HTR-8/SVneo (cell line): Measurements from ENCODE around the gene SMYD2.

ENCODE experiments used
- DNase-seq: peaks from one replicate; pipeline ENCODE4 v3.0.0; 2011; ENCODE audit warnings: low spot score, mixed read lengths; ENCODE audit not compliant: insufficient read length
- FAIRE-seq: peaks from 2 replicates; lab custom pipeline; 2011; peaks lifted over from hg19 to GRCh38; lab: Jason Lieb, UNC

SMYD2 gene

DNA sequence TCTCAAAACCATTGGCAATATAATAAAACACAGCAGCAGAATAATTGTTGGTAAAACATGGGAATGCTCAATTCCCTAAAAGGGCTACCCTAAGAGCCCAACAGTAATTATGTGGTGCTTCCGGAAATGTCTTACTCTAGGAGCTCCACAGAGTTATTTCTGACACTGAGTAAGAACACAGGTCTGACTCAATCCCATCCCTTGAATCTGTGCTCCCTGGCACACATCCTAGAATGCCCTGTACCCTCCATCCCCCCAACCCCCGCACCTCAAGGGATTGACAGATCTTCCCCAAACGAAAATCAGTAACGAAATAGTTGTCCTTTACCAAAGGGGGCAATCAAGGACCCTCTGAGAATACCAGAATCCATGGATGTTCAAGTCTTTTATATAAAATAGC lies 71.9 kb downstream of the SMYD2 start:
- no peak for FAIRE-seq
- DNase-seq, result no peak

DNA sequence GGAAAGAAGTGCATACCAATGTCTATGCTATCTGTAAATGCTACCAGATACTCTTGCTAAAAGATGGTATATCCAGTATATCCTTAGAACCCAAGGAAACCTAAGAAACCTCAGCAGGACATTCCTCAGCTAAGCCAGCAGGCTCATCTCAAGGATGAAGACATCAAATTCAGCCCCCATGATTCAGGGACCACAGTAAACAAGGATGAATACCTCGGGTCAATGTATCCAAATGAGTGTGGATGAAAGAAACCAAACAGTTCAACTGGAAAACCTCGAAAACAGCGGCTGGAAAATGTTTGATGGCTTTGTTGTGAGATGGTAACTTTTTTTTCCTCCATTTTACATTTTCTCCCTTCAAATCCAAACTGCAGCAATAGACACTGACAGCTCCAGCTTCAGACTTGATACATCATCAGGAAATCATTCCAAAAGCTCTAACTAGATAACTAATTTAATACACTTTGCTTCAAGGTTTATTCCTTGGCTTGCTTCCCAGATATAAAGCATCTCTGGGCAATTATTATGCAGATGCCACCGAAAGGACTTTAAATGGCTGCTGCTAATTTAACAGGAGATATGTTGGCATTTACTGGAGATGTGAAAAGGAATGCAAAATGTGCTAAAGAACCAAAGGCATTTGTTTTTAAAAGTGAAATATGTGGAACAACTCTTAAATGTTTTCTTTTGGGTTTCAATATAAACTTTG lies 73.6 kb downstream of the SMYD2 start:
- FAIRE-seq (no peak), DNase-seq (no peak)

DNA sequence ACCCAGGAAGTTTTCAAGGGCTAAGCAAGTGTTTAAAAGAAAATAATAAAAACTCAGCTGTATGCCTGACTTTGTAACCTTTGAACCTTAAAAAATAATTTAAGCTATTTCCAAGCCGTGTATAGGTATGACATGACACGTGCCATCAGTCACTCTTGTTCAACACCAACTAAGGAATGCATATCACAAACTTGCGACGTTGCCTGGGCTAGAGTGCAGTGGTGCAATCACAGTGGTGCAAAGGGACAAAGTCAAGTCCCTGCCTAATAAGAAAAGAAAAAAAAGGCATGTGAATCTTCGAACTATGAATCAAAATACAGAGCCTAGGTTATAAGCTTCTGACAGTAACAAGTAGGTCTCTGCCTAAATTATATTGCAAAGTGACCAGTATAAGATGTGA lies 79.2 kb downstream of the SMYD2 start:
- no peak for FAIRE-seq

DNA sequence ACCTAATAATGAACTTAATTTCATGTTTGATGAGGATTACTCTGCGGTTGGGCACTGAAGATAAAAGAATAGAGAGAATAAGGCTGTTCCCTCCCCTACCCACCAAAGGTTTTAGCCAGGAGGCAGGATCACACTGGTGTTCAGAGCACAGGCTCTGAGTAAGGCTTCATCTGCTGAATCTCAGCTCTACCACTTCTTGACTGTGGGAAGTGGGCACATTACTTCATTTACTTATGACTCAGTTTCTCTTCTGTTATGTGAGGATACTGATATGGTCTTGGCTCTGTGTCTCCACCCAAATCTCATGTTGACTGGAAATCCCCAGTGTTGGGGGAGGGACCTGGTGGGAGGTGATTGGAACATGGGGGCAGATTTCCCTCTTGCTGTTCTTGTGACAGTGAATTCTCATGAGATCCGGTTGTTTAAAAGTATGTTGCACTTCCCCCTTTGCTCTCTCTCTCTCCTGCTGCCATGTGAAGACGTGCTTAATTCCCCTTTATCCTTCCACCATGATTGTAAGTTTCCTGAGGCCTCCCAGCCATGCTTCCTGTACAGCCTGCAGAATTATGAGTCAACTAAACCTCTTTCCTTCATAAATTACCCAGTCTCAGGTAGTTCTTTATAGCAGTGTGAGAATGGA lies 79.7 kb downstream of the SMYD2 start:
- DNase-seq (no peak), FAIRE-seq (no peak)

More for the DNA sequence above, 79.2 kb downstream of the SMYD2 start:
- no peak for DNase-seq

- FAIRE-seq, result no peak
- no peak for DNase-seq
These were observed 80.7 kb downstream of the SMYD2 start for GRCh38 chr1:214361636-214362035.

- DNase-seq (no peak), FAIRE-seq (no peak)
These were observed 81.4 kb downstream of the SMYD2 start for GRCh38 chr1:214362188-214362882.

DNA sequence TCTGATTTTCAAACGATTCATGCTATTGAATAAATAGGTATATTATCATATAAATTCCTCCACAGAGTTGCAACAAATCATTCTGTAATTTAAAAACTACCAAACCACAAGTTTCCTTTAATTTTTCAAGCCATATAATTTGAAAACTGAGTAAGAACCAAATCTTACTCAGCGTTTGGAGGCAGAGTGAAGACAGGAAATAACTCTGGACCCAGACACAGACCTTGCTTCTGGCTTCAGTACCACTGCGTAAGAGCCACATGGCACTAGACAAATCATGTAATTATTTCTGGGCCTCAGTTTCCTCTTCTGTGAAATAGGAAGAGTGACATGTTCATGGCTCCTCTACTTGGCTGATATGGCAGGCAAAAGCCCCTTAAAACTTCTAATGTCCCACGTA lies 82.4 kb downstream of the SMYD2 start:
- no peak for DNase-seq
- FAIRE-seq, result no peak

- no peak for FAIRE-seq
- DNase-seq, result no peak
These were observed 83.4 kb downstream of the SMYD2 start for GRCh38 chr1:214364386-214364785.

DNA sequence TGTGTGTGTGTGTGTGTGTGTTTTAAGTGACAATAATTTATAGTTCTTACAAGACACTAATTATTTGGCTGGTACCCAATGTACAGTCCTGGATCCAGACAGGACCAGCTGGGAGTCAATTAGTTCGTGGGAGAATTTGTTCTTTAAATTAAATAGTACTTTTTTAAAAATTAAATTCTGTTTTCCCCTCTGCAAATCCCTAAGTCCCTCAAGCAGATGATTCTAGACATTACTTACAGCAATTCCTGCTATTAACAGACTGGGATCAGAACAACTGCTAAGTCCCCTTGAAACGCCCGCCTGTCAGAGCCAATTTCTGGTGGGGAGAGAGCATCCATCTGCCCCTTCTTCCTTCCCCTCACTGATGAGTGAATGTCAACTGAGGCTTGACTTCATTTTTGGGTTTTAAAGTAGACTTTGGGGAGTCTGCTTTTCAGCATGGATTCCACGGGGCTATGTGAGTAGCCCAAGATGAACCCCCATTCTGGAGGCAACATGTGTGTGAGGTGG lies 83.9 kb downstream of the SMYD2 start:
- no peak for FAIRE-seq

GRCh38 chr1:214367841-214368240 lies 86.9 kb downstream of the SMYD2 start:
- DNase-seq, result no peak
- FAIRE-seq, result no peak

More for the DNA sequence above, 83.9 kb downstream of the SMYD2 start:
- no peak for DNase-seq

- no peak for FAIRE-seq
- no peak for DNase-seq
These were observed 88.4 kb downstream of the SMYD2 start for GRCh38 chr1:214369364-214369763.

DNA sequence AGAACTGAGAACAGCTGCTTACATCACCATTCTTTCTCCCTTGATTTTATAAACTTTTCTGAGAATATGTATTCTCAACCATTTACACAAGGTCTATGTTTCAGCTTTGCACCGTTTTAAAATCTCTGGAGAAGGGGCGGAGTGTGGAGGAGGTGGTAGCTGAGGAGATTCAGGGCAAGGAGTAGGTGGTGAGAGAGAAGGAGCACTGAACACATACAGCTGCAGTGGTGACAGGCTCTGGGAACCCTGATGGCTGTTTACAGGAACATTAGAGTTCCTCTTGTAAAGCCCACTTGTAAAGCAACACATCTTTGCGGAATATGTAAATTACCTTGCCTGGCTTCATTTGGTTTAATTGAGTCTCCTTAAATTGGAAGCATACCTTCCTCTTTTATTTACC lies 89.7 kb downstream of the SMYD2 start:
- no peak for DNase-seq
- FAIRE-seq, result no peak

- no peak for FAIRE-seq
- DNase-seq, result no peak
These were observed 91.1 kb downstream of the SMYD2 start for GRCh38 chr1:214372092-214372491.

DNA sequence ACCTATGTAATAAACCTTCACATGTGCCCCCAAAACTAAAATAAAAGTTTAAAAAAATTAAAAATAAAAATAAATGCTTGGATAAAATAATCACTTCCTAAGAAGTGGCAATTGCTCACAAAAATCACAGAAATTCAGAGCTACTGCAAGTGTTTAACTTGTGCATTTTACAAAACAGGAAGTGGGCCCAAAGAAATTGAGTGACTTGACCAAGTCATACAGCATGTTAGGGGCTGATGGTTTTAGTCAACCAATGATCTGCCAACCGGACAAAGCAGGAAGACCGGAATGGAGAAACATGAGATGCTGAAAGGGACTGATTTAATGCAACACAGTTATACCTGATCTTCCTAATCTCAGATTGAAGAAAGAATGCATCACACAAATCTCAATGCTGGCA lies 96.5 kb downstream of the SMYD2 start:
- peak; percentile 26 for FAIRE-seq

DNA sequence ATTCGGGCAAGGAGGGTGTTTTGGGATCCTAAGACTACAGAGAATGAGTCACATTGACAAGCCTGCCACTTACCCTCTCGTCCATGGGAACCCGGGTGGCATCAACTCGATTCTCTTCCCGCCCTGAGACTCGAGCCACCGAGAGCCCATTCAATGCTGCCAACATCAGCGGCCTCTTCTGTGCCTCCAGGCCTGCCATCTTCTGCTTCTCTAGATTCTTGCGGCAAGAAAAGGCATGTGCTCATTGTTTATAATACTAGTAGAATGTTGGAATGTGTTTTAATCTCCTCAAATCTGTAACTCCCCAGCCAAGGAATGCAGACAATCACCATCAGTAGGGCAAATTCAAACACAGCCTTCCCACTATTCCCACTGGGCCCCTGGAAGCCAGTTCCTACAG lies 96.9 kb downstream of the SMYD2 start:
- DNase-seq (peak; percentile 59), FAIRE-seq (peak; percentile 59)

More for the DNA sequence above, 96.5 kb downstream of the SMYD2 start:
- DNase-seq, result no peak

DNA sequence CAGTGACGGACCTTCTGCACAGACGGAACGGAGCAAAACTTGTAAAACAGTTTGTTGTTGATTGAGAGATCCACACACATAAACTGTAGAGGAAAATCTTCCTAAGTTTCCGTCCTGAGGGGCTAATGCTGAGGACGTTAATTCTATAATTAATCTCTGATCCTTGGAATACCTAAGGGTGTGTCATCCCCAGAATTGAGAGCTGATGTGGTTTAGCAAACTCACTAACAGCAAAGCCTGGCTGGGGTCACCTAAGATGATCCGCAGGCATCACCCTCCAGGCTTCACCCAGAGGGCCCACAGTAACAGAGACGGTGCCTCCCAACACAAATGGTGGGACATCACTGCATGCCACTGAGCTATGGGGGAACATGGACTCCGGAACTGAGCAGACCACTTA lies 97.5 kb downstream of the SMYD2 start:
- FAIRE-seq (no peak), DNase-seq (no peak)

DNA sequence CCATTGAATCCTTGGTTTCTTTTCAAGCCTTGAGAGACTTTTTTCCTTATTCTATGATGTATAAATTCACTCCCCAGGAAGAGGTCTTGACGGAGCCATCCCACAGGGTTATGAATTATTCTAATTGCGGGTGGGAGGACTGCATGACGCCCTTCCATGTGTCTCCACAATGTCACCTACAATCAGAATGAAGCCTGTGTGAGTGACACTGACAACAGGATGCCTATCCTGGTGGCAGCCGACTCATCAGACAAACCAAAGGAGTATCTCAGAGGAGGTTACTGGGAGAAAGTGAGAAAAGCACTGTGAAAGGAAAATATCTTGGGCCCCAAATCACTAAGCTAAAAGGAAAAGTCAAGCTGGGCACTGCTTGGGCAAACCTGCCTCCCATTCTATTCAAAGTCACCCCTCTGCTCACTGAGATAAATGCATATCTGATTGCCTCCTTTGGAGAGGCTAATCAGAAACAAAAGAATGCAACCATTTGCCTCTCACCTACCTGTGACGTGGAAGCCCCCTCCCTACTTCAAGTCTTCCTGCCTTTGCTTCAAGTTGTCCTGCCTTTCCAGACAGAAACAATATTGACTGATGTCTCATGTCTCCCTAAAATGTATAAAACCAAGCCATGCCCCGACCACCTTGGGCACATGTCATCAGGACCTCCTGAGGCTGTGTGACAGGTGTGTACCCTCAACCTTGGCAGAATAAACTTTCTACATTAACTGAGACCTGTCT lies 98.4 kb downstream of the SMYD2 start:
- FAIRE-seq, result no peak

DNA sequence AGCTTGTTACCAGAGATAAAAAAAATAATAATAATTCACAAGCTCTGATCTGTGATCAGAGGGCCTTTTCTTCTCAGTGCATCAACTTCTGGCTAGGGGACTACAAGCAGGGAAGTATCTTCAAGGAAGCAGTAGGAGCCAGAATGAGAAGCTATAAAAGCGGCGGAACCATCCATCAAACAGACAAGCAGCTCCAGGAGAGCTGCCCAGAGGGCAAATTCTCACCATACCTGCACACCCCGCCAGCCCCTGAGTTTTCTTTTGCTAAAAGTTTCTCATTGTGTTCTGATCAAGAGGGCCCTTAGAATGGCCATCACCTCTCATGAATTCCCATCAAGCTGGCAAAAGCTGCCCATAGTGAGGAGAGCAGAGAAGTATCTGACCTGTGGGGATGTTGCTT lies 99.4 kb downstream of the SMYD2 start:
- DNase-seq (no peak), FAIRE-seq (no peak)

More for the DNA sequence above, 98.4 kb downstream of the SMYD2 start:
- DNase-seq, result no peak

- no peak for FAIRE-seq
- DNase-seq, result no peak
These were observed 100.2 kb downstream of the SMYD2 start for GRCh38 chr1:214380986-214381695.
